ENCODE data around the gene PRCD.
"Not testable (repeated sequence)": the region's sequence is repeated elsewhere in the genome, so short reads cannot be mapped to it uniquely, and the experiment has no call there.

The PRCD gene

GRCh38 chr17:76558198-76559095 lies 18.6 kb downstream of the PRCD start:
- Mint-ChIP-seq H3K36me3 (peaks cover 18 to 36% of the 10 kb centered on the region in 2 donors), H3K9me3 (no peaks in the 10 kb centered on the region), H3K27ac (peak overlapping the region; percentile 100), H3K4me3 (peak overlapping the region; percentile 94 to 98), H3K4me1 (peaks cover 33 to 62% of the 10 kb centered on the region in 2 donors), H3K27me3 (no peaks in the 10 kb centered on the region)
- DNase-seq (no peak), ATAC-seq (replicated peaks) (peak in 1 of 2 donors; percentile 26)

- Mint-ChIP-seq H3K4me1 (peaks cover 33 to 62% of the 10 kb centered on the region in 2 donors), H3K4me3 (peak overlapping the region; percentile 94 to 98), H3K36me3 (peaks cover 18 to 37% of the 10 kb centered on the region in 2 donors)
- not testable (repeated sequence) for H3K9me3 Mint-ChIP-seq; DNase-seq; H3K27me3 Mint-ChIP-seq; H3K27ac Mint-ChIP-seq; ATAC-seq (replicated peaks)
Measured at GRCh38 chr17:76559460-76559859, 19.6 kb downstream of the PRCD start.

- peak overlapping the region; percentile 25 to 69 for H3K4me3 Mint-ChIP-seq
- peaks cover 21 to 40% of the 10 kb centered on the region in 2 donors for H3K36me3 Mint-ChIP-seq
- no peaks in the 10 kb centered on the region for H3K9me3 Mint-ChIP-seq
- peaks cover 30 to 68% of the 10 kb centered on the region in 2 donors for H3K4me1 Mint-ChIP-seq
- H3K27me3 Mint-ChIP-seq, result no peaks in the 10 kb centered on the region
- ATAC-seq (replicated peaks) (no peak), DNase-seq (no peak)
- H3K27ac Mint-ChIP-seq, result peak overlapping the region; percentile 91
Measured at GRCh38 chr17:76560036-76560876, 20.4 kb downstream of the PRCD start.

GRCh38 chr17:76560877-76561221 lies 21.0 kb downstream of the PRCD start:
- no peak for ATAC-seq (replicated peaks)
- Mint-ChIP-seq H3K4me1 (peaks cover 33 to 74% of the 10 kb centered on the region in 2 donors), H3K4me3 (no peak overlapping the region), H3K36me3 (peaks cover 27 to 46% of the 10 kb centered on the region in 2 donors), H3K9me3 (no peaks in the 10 kb centered on the region), H3K27ac (no peak overlapping the region), H3K27me3 (no peaks in the 10 kb centered on the region)
- DNase-seq, result no peak

GRCh38 chr17:76561332-76561731 lies 21.5 kb downstream of the PRCD start:
- peak overlapping the region; percentile 77 for H3K27ac Mint-ChIP-seq
- H3K4me3 Mint-ChIP-seq, result no peak overlapping the region

GRCh38 chr17:76561799-76562268 lies 22.0 kb downstream of the PRCD start:
- Mint-ChIP-seq H3K27me3 (no peaks in the 10 kb centered on the region), H3K27ac (peak overlapping the region; percentile 77), H3K4me3 (peak overlapping the region in 1 of 2 donors; percentile 39), H3K4me1 (peaks cover 41 to 78% of the 10 kb centered on the region in 2 donors), H3K9me3 (no peaks in the 10 kb centered on the region), H3K36me3 (peaks cover 36 to 56% of the 10 kb centered on the region in 2 donors)
- ATAC-seq (replicated peaks) (no peak), DNase-seq (no peak)

More at GRCh38 chr17:76561332-76561731, 21.5 kb downstream of the PRCD start:
- Mint-ChIP-seq H3K36me3 (peaks cover 32 to 51% of the 10 kb centered on the region in 2 donors), H3K27me3 (no peaks in the 10 kb centered on the region), H3K9me3 (no peaks in the 10 kb centered on the region), H3K4me1 (peaks cover 38 to 78% of the 10 kb centered on the region in 2 donors)
- ATAC-seq (replicated peaks) (no peak), DNase-seq (no peak)

GRCh38 chr17:76562734-76563148 lies 22.9 kb downstream of the PRCD start:
- Mint-ChIP-seq H3K27me3 (no peaks in the 10 kb centered on the region), H3K4me3 (peak overlapping the region in 1 of 2 donors; percentile 40), H3K27ac (peak overlapping the region; percentile 59), H3K36me3 (peaks cover 39 to 58% of the 10 kb centered on the region in 2 donors), H3K9me3 (no peaks in the 10 kb centered on the region), H3K4me1 (peaks cover 46 to 78% of the 10 kb centered on the region in 2 donors)
- ATAC-seq (replicated peaks), result no peak
- no peak for DNase-seq

GRCh38 chr17:76563359-76563758 lies 23.5 kb downstream of the PRCD start:
- H3K27ac Mint-ChIP-seq; H3K27me3 Mint-ChIP-seq; ATAC-seq (replicated peaks); H3K9me3 Mint-ChIP-seq; DNase-seq; H3K4me3 Mint-ChIP-seq: not testable (repeated sequence)
- Mint-ChIP-seq H3K36me3 (peaks cover 44 to 59% of the 10 kb centered on the region in 2 donors), H3K4me1 (peaks cover 51 to 79% of the 10 kb centered on the region in 2 donors)

- peaks cover 41 to 61% of the 10 kb centered on the region in 2 donors for H3K36me3 Mint-ChIP-seq
- not testable (repeated sequence) for ATAC-seq (replicated peaks); H3K27me3 Mint-ChIP-seq; H3K9me3 Mint-ChIP-seq; DNase-seq; H3K4me3 Mint-ChIP-seq; H3K27ac Mint-ChIP-seq
- H3K4me1 Mint-ChIP-seq, result peaks cover 49 to 71% of the 10 kb centered on the region in 2 donors
Measured at GRCh38 chr17:76564991-76565727, 25.3 kb downstream of the PRCD start.

- ATAC-seq (replicated peaks) (no peak), DNase-seq (no peak)
- no peak overlapping the region for H3K27ac Mint-ChIP-seq
- no peaks in the 10 kb centered on the region for H3K9me3 Mint-ChIP-seq
- H3K4me3 Mint-ChIP-seq, result peak overlapping the region; percentile 12 to 13
- no peaks in the 10 kb centered on the region for H3K27me3 Mint-ChIP-seq
- H3K36me3 Mint-ChIP-seq, result peaks cover 40 to 65% of the 10 kb centered on the region in 2 donors
- peaks cover 47 to 63% of the 10 kb centered on the region in 2 donors for H3K4me1 Mint-ChIP-seq
Measured at GRCh38 chr17:76565728-76566612, 26.1 kb downstream of the PRCD start.

GRCh38 chr17:76566613-76566943 lies 26.7 kb downstream of the PRCD start:
- DNase-seq (no peak), ATAC-seq (replicated peaks) (no peak)
- Mint-ChIP-seq H3K27ac (no peak overlapping the region), H3K36me3 (peaks cover 40 to 66% of the 10 kb centered on the region in 2 donors), H3K4me3 (peak overlapping the region; percentile 12 to 45), H3K27me3 (no peaks in the 10 kb centered on the region), H3K4me1 (peaks cover 46 to 57% of the 10 kb centered on the region in 2 donors), H3K9me3 (no peaks in the 10 kb centered on the region)

- ATAC-seq (replicated peaks) (no peak), DNase-seq (no peak)
- Mint-ChIP-seq H3K27me3 (no peaks in the 10 kb centered on the region), H3K4me3 (peak overlapping the region in 1 of 2 donors; percentile 45), H3K9me3 (no peaks in the 10 kb centered on the region), H3K36me3 (peaks cover 35 to 64% of the 10 kb centered on the region in 2 donors), H3K4me1 (peaks cover 42 to 53% of the 10 kb centered on the region in 2 donors), H3K27ac (peak overlapping the region; percentile 91)
Measured at GRCh38 chr17:76566988-76567431, 27.2 kb downstream of the PRCD start.
